BLaER1 (cell line): ENCODE results near the gene DBN1.

Experiments
- H3K27ac ChIP-seq: shearing (Covaris generic); formaldehyde crosslinking; 2 replicates; pipeline ENCODE4 v1.8.1; 2022
- H3K27me3 ChIP-seq: shearing (Covaris generic); formaldehyde crosslinking; 2 replicates; pipeline ENCODE4 v1.8.1; 2022
- H3K36me3 ChIP-seq: shearing (Covaris generic); formaldehyde crosslinking; 2 replicates; pipeline ENCODE4 v1.8.1; 2022
- H3K4me1 ChIP-seq: shearing (Covaris generic); formaldehyde crosslinking; 2 replicates; pipeline ENCODE4 v1.8.1; 2022
- H3K4me2 ChIP-seq: shearing (Covaris generic); formaldehyde crosslinking; 2 replicates; pipeline ENCODE4 v1.8.1; 2022
- H3K4me3 ChIP-seq: shearing (Covaris generic); formaldehyde crosslinking; 2 replicates; pipeline ENCODE4 v1.8.1; 2022
- H3K9ac ChIP-seq: shearing (Covaris generic); formaldehyde crosslinking; 2 replicates; pipeline ENCODE4 v1.8.1; 2022
- H3K9me3 ChIP-seq: shearing (Covaris generic); formaldehyde crosslinking; 2 replicates; pipeline ENCODE4 v1.8.1; 2022
- H4K20me1 ChIP-seq: shearing (Covaris generic); formaldehyde crosslinking; 2 replicates; pipeline ENCODE4 v1.8.1; 2022
- Cebpa-rat ChIP-seq: shearing (Covaris generic); IDR thresholded peaks from 2 replicates; pipeline ENCODE4 v1.8.1; 2022

Gene DBN1

GRCh38 chr5:177452688-177453638 lies 20.5 kb downstream of the DBN1 start:
- Histone ChIP-seq H3K27me3 (no peaks in the 10 kb centered on the region), H3K9ac (peak overlapping the region; percentile 87; the same call in 1 of the 2 replicates), H4K20me1 (peaks cover 65% of the 10 kb centered on the region), H3K4me2 (peak overlapping the region; percentile 95), H3K36me3 (peaks cover 22% of the 10 kb centered on the region), H3K4me3 (peak overlapping the region; percentile 76; the same call in 1 of the 2 replicates), H3K4me1 (peaks cover 71% of the 10 kb centered on the region), H3K27ac (peak overlapping the region; percentile 91), H3K9me3 (no peaks in the 10 kb centered on the region)
- TF ChIP-seq Cebpa-rat, result no peak

DNA sequence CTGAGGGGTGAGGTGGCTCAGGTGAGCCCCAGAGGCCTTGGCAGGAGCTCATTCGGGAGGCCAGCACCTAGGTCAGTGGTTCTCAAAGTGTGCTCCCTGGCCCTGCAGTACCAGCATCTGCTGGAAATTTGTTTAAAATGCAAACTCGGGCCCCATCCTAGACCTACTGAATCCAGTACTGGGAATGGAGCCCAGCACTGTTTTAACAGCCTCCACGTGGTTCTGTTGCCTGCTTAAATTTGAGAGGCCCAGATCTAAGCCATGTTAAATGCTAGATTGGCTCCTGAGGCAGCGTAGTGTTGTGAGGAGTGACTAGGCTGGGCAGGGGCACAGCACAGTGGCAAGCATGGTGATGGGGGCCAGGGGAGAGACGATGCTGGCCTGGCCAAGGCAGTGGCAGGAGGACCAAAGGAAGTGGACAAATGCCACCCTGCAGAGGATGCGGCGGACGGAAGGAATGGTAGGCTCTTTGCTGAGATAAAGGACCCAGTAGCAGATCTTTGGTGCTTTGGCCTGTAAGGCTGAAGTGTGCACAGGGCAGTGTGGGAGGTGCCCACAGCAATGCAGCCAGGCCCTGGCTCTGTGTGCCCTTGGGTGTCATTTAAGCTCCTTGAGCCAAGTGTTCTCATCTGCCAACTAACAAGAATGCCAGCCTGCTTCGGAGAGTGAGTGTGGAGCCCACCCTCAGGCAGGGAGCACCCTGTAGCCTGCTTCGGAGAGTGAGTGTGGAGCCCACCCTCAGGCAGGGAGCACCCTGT lies 22.6 kb downstream of the DBN1 start:
- H3K27ac ChIP-seq, result peak overlapping the region; percentile 85; the same call in 1 of the 2 replicates
- peaks cover 49% of the 10 kb centered on the region for H4K20me1 ChIP-seq
- peaks cover 9% of the 10 kb centered on the region; the same call in 1 of the 2 replicates for H3K36me3 ChIP-seq
- H3K4me3 ChIP-seq, result no peak overlapping the region
- no peak for TF ChIP-seq Cebpa-rat
- H3K9ac ChIP-seq, result peak overlapping the region; percentile 89; the same call in 1 of the 2 replicates
- peak overlapping the region; percentile 92 for H3K4me2 ChIP-seq
- H3K9me3 ChIP-seq, result no peaks in the 10 kb centered on the region
- H3K27me3 ChIP-seq, result no peaks in the 10 kb centered on the region
- peaks cover 70% of the 10 kb centered on the region for H3K4me1 ChIP-seq

DNA sequence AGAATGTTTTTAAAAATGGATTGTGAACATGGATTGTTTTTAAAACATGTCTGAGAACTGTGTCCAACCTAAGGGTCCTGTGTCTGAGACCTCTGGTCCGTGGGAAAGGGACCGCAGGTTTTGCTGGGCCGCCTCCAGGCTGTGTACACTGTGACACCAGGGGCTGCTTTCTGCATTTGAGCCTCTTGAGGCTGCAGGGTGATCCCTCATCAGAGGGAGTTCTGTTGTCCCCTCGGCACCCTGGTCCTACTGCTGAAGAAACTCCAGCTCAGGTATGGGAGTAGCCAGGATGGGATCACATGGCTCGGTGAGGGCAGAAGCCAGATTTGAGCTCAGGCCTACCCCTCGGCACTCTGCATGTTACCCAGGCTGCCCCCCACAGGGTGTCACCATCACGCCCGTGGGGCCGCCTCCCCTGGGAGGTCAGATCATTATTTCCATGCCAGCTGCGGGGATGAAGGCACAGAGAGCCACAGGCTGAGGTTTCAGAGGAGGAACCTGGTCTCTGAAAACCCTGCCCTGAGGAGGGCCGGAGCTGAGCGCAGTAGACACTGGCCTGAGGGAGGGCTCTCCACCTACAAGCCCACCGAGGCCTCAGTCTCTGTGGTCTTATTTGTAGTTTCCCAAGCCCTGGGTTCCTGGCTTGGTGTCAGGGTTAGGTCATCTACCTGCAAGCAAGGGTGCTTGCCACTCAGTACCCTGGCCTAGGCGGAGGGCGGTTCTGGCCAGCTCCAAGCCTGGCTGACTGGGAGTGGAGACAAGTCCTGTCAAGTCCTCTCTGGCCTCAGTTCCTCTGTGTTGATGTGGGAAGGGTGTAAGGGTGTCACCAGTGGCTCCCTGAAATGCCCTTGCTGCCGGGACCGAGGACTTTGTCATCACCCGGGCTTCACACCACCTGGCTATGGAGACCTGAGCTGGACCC lies 24.0 kb downstream of the DBN1 start:
- Histone ChIP-seq H3K4me3 (peak overlapping the region; percentile 4; the same call in 1 of the 2 replicates), H4K20me1 (peaks cover 49% of the 10 kb centered on the region), H3K4me1 (peaks cover 85% of the 10 kb centered on the region), H3K9ac (peak overlapping the region; percentile 89), H3K27ac (peak overlapping the region; percentile 85), H3K9me3 (no peaks in the 10 kb centered on the region), H3K27me3 (no peaks in the 10 kb centered on the region), H3K36me3 (peaks cover 9% of the 10 kb centered on the region; the same call in 1 of the 2 replicates), H3K4me2 (peak overlapping the region; percentile 92)
- TF ChIP-seq Cebpa-rat, result no peak

GRCh38 chr5:177448244-177448950 lies 25.0 kb downstream of the DBN1 start:
- Histone ChIP-seq H3K4me3 (peak overlapping the region; percentile 81), H3K9ac (peak overlapping the region; percentile 89), H3K4me1 (peaks cover 83% of the 10 kb centered on the region), H3K27ac (peak overlapping the region; percentile 85), H3K4me2 (peak overlapping the region; percentile 92), H3K9me3 (no peaks in the 10 kb centered on the region), H3K27me3 (no peaks in the 10 kb centered on the region), H4K20me1 (peaks cover 46% of the 10 kb centered on the region), H3K36me3 (peaks cover 15% of the 10 kb centered on the region)
- TF ChIP-seq Cebpa-rat, result peak; percentile 52; the same call in 1 of the 2 replicates

DNA sequence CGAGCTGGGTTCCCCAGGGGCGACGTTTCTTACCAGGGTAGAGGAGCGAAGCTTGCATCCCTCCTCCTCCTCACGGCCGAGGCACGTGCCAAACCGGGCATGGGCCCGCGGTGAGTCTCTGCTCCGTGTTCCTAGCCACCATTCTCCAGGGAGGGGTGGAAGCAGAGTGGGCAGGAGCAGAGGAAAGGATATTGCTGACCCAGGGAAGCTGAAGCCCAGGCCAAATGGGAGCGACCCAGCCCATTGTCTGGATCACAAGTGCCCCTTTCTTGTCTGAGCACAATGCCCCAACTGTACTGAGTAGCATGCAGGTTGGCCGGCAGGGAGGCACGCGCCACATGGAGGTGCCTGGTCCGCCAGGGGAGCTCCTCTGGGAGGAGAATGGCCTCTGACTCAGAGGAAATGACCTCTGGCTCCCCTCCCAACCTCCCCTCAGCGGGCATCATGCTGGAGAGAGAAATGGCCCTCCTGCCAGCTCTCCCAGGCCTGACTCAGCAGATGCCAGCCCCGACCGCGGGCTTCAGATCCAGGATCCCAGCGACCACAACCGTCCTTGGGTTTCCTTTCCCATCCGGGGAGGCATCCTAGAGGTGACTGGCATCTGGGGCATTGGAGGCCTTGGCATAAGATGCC lies 25.7 kb downstream of the DBN1 start:
- peaks cover 39% of the 10 kb centered on the region for H4K20me1 ChIP-seq
- peaks cover 22% of the 10 kb centered on the region for H3K36me3 ChIP-seq
- no peaks in the 10 kb centered on the region for H3K9me3 ChIP-seq
- peak overlapping the region; percentile 85 for H3K27ac ChIP-seq
- peak overlapping the region; percentile 92 for H3K4me2 ChIP-seq
- peaks cover 76% of the 10 kb centered on the region for H3K4me1 ChIP-seq
- peak overlapping the region; percentile 89 for H3K9ac ChIP-seq
- TF ChIP-seq Cebpa-rat, result no peak
- H3K27me3 ChIP-seq, result no peaks in the 10 kb centered on the region
- peak overlapping the region; percentile 81 for H3K4me3 ChIP-seq

- Histone ChIP-seq H3K4me2 (peak overlapping the region; percentile 92), H3K27ac (peak overlapping the region; percentile 93), H3K4me1 (peaks cover 71% of the 10 kb centered on the region), H3K36me3 (peaks cover 28% of the 10 kb centered on the region), H3K27me3 (no peaks in the 10 kb centered on the region), H3K4me3 (peak overlapping the region; percentile 81), H3K9ac (peak overlapping the region; percentile 89), H4K20me1 (peaks cover 34% of the 10 kb centered on the region), H3K9me3 (no peaks in the 10 kb centered on the region)
- TF ChIP-seq Cebpa-rat, result no peak
These were observed 26.3 kb downstream of the DBN1 start for GRCh38 chr5:177447066-177447610.

GRCh38 chr5:177446200-177447065 lies 27.0 kb downstream of the DBN1 start, which contains the start of gene PRR7:
PRR7 (plus strand) TSS chr5:177446814; CDS start chr5:177455068, 8,254 bp downstream.
- peak within 1 kb of the TSS; percentile 89 for H3K9ac ChIP-seq
- TF ChIP-seq Cebpa-rat, result no peak
- no peaks in the 10 kb centered on the region for H3K27me3 ChIP-seq
- H3K36me3 ChIP-seq, result peaks cover 35% of the 10 kb centered on the region
- H4K20me1 ChIP-seq, result peaks cover 29% of the 10 kb centered on the region
- H3K27ac ChIP-seq, result peak within 1 kb of the TSS; percentile 93
- H3K4me2 ChIP-seq, result peak within 1 kb of the TSS; percentile 92
- H3K4me1 ChIP-seq, result peaks cover 66% of the 10 kb centered on the region
- H3K9me3 ChIP-seq, result no peaks in the 10 kb centered on the region
- H3K4me3 ChIP-seq, result peak within 1 kb of the TSS; percentile 81
